Breast epithelium (tissue), 3 donors: Measurements from ENCODE around the gene RC3H2.

ENCODE experiments used
- POLR2A ChIP-seq: fragments of 450-650 bp; IDR thresholded peaks from one replicate; pipeline ENCODE4 v1.6.1; 2016; ENCODE audit warnings: antibody characterized with exemption, mild to moderate bottlenecking, moderate library complexity
- POLR2AphosphoS5 ChIP-seq, 3 donors: sonication (generic); formaldehyde crosslinking; IDR thresholded peaks; one replicate each; pipeline ENCODE4 v1.6.1; 2017; ENCODE audit warnings: antibody characterized with exemption in 3 of 3
- TF ChIP-seq, protein P1 (sequence below), 3 donors: fragments of 450-650 bp; IDR thresholded peaks; one replicate each; pipeline ENCODE4 v1.5.1; 2016 to 2017; ENCODE audit warnings: antibody characterized with exemption in 3 of 3, mild to moderate bottlenecking in 3 of 3, moderate library complexity in 3 of 3

DNA sequence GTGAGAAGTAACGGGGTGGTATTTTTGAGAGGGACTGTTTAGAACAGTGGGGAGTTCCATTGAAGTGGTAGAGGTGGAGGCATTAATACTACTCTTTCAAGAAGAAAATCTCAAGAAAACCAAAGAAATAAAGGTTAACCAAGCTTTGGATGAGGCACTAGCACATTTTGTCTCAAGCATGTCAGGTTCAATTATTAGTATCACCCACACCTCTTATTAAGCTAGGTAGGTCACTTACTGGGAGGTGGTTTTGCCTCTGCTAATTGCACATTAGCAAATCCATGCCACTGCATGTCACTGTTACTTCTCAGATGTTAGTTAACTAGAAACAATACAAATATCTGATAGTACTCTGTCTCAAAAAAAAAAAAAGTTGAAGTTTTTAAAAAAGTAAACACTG, 45.9 kb upstream of the RC3H2 start:
- TF ChIP-seq POLR2A (no peak), POLR2AphosphoS5 (IDR thresholded peaks at IDR 0.05) (no peak)
- TF ChIP-seq, protein P1, sequence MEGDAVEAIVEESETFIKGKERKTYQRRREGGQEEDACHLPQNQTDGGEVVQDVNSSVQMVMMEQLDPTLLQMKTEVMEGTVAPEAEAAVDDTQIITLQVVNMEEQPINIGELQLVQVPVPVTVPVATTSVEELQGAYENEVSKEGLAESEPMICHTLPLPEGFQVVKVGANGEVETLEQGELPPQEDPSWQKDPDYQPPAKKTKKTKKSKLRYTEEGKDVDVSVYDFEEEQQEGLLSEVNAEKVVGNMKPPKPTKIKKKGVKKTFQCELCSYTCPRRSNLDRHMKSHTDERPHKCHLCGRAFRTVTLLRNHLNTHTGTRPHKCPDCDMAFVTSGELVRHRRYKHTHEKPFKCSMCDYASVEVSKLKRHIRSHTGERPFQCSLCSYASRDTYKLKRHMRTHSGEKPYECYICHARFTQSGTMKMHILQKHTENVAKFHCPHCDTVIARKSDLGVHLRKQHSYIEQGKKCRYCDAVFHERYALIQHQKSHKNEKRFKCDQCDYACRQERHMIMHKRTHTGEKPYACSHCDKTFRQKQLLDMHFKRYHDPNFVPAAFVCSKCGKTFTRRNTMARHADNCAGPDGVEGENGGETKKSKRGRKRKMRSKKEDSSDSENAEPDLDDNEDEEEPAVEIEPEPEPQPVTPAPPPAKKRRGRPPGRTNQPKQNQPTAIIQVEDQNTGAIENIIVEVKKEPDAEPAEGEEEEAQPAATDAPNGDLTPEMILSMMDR (IDR thresholded peaks at IDR 0.05), result no peak
